Subcutaneous adipose tissue (tissue), 4 donors: ENCODE measurements around the gene SUN5. TPM values are rescaled to one million over a fixed set of nuclear protein-coding genes. Genes with fewer than 3 reads are reported as not detected.

ENCODE experiments used
- CTCF ChIP-seq: fragments of 450-650 bp; IDR thresholded peaks from one replicate; pipeline ENCODE4 v1.5.1; 2016; ENCODE audit warnings: low read depth, mild to moderate bottlenecking, control low read depth, antibody characterized with exemption, moderate library complexity
- total RNA-seq, 4 donors: library from RNA; depleted of rRNA; stranded (reverse); fragments of >200 nt; gene quantifications; one replicate each; pipeline ENCODE4 v1.1.0, GENCODE V29; 2016

The SUN5 gene, protein sequence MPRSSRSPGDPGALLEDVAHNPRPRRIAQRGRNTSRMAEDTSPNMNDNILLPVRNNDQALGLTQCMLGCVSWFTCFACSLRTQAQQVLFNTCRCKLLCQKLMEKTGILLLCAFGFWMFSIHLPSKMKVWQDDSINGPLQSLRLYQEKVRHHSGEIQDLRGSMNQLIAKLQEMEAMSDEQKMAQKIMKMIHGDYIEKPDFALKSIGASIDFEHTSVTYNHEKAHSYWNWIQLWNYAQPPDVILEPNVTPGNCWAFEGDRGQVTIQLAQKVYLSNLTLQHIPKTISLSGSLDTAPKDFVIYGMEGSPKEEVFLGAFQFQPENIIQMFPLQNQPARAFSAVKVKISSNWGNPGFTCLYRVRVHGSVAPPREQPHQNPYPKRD
- total RNA-seq = not detected

- no peak for TF ChIP-seq CTCF
Observed at GRCh38 chr20:33004141-33004751, at the start of gene SUN5. SUN5 (minus strand) TSS chr20:33004433; CDS start chr20:33004340, 93 bp downstream.

DNA sequence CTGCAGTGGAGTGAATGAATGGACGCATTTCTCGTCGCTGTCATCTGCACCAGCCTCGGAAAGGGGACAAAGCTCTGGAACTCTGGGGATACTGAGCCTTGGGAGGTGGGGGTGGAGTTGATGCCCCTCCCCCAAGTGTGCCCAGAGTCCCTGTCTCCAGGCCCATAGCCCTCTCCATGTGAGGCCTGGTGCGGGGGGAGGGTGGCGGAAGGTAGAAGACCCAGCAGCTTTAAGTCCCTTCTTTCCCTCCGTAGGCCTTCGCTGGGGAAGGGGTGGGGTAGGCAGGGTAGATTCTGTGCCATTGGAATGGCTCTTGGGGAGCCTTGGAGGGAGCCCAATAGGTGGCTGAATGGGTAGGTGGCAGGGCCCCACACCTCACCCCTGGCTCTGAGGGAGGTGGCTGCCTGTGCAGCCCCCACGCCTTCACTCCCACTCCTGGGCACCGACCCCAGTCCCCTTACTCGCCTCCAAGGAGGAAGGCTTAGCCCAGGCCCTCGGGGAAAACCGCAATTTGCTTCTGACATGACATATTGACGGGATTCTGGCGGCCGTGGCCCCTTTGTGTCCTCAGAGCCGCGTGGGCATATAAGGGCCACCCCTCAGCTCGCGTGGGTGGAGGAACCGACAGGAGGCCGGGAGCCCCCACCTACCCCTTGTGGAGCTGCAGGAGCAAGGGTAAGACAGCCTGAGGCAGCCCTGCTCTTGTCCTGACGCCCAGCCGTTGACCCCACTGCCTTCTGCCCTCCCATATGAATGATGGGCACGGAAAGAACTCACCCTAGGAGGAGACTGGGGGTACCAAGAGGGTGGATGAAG lies 49.3 kb upstream of the SUN5 start, which contains the start of gene BPIFB3:
Gene BPIFB3, plus strand, starts transcription at position 613 of the 816 bp plus-strand sequence. CDS start 1,533 bp downstream, outside the sequence.
- TF ChIP-seq CTCF = no peak

GRCh38 chr20:33051333-33051732 lies 47.1 kb upstream of the SUN5 start:
- no peak for TF ChIP-seq CTCF

- no peak for TF ChIP-seq CTCF
Observed at GRCh38 chr20:33046412-33046811, 42.2 kb upstream of the SUN5 start.

- TF ChIP-seq CTCF = no peak
Observed at GRCh38 chr20:33043731-33044181, 39.5 kb upstream of the SUN5 start.

DNA sequence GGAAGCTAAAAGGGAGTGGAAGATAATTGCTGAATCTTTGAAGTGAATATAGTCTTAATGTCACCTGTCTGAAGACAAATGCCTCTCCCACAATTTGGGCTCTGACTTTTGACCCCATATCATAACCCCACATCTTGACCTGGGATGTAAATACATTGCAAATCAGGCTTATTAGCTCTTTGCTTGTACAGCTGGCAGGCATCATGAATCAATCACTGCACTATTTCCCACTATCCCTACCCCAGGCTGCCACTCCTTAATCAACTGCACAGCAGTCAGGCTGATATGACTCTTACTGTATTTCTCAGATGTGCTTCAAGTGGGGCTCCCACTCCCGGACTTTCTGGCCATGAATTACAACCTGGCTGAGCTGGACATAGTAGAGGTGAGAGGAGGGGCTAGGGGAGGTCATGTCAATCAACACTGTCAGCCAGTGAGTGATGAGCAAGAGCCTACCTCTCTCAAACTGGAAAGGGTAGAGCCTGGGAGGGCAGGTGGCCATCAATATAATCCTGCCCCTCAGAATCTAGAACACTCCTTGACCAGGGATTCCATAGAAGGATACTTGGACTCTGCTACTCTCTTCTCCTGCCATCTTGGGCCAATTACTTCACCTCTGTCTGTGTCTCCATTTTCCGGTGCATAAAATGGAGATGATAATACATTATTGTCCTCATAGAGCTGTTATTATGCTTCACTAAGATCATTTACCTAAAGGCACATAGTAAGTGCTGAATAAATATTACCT lies 38.9 kb upstream of the SUN5 start:
- no peak for TF ChIP-seq CTCF
